ENCODE data around the gene PLEKHA3.

PLEKHA3 gene

DNA sequence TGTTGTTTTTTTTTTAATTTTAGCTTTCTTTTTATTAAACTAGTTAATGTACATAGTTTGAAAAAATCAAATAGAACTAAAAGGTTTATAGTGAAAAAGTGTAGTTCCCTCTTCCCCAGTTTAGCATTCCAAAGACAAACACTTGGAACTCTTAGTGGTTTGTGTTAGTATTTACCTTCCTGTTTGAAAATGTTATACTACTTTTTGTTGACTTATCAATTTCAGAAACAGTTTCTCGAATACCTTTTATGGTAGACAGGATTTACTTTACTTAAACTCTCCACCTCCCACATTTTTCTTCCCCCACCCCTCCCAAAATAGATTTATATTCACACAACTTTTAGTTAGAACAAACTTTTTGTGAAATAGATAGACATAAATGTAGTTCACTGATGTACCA is 26.7 kb downstream of the PLEKHA3 start:
- no peak overlapping the region for H3K27ac ChIP-seq
- TF ChIP-seq, protein P1, sequence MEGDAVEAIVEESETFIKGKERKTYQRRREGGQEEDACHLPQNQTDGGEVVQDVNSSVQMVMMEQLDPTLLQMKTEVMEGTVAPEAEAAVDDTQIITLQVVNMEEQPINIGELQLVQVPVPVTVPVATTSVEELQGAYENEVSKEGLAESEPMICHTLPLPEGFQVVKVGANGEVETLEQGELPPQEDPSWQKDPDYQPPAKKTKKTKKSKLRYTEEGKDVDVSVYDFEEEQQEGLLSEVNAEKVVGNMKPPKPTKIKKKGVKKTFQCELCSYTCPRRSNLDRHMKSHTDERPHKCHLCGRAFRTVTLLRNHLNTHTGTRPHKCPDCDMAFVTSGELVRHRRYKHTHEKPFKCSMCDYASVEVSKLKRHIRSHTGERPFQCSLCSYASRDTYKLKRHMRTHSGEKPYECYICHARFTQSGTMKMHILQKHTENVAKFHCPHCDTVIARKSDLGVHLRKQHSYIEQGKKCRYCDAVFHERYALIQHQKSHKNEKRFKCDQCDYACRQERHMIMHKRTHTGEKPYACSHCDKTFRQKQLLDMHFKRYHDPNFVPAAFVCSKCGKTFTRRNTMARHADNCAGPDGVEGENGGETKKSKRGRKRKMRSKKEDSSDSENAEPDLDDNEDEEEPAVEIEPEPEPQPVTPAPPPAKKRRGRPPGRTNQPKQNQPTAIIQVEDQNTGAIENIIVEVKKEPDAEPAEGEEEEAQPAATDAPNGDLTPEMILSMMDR (IDR thresholded peaks at IDR 0.05), result no peak

DNA sequence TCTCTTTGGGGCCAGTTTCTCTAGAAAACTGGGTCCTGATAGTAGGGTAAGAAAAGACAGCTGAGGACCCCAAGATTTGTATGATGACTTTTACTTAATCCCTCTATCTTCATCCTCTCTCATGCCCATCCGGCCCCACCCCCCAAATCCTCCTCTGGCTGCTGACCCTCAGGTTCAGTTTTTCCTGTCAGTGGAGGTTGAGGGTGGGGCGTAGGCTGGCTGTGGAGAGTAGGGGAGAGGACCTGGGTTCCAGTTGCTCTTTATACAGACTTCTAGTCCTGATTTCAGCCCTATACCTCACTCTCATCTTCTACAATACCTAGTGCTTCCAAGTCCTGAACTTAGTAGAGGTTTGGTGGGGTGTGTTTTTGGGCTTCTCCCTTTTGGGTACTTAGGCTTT is 28.4 kb downstream of the PLEKHA3 start:
- Histone ChIP-seq H3K36me3 (ENCODE audit: control insufficient read depth, insufficient read depth, low read length) (no peaks in the 10 kb centered on the region), H3K9me3 (ENCODE audit: control insufficient read depth, low read length) (no peaks in the 10 kb centered on the region), H2AFZ (no peak overlapping the region), H3K27me3 (ENCODE audit: control insufficient read depth, insufficient read depth, low read length) (no peaks in the 10 kb centered on the region), H3K79me2 (peaks cover 4% of the 10 kb centered on the region), H3K4me2 (ENCODE audit: low read length) (no peak overlapping the region), H3K27ac (no peak overlapping the region), H3K9ac (no peak overlapping the region), H3K4me3 (ENCODE audit: low read depth, low read length) (no peak overlapping the region), H3K4me1 (no peaks in the 10 kb centered on the region)
- TF ChIP-seq, protein P1 (IDR thresholded peaks at IDR 0.05), result no peak

More for the DNA sequence above, 26.7 kb downstream of the PLEKHA3 start:
- Histone ChIP-seq H2AFZ (no peak overlapping the region), H3K79me2 (peaks cover 4% of the 10 kb centered on the region), H3K4me3 (ENCODE audit: low read depth, low read length) (no peak overlapping the region), H3K4me1 (no peaks in the 10 kb centered on the region), H3K9ac (no peak overlapping the region), H3K36me3 (ENCODE audit: control insufficient read depth, insufficient read depth, low read length) (no peaks in the 10 kb centered on the region), H3K27me3 (ENCODE audit: control insufficient read depth, insufficient read depth, low read length) (no peaks in the 10 kb centered on the region), H3K9me3 (ENCODE audit: control insufficient read depth, low read length) (no peaks in the 10 kb centered on the region), H3K4me2 (ENCODE audit: low read length) (no peak overlapping the region)

DNA sequence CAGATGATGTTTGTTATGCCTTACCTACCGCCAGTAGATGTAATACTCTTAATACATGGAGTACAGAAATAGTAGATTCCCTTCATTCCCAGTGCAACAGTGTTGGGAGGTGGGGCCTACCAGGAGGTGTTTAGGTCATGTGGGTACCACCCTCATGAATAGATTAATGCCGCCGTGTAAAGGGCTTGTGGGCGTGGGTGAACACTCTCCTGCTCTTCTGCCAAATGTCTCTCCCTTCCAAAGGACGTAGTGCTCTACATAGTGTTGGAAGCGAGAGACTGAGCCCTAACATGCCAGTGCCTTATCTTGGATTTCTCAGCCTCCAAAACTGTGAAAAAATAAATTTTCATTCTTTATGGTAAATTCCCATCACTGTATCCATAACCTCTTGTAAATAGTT is 30.1 kb downstream of the PLEKHA3 start:
- Histone ChIP-seq H3K4me3 (ENCODE audit: low read depth, low read length) (no peak overlapping the region), H3K4me2 (ENCODE audit: low read length) (no peak overlapping the region), H3K4me1 (no peaks in the 10 kb centered on the region), H3K27me3 (ENCODE audit: control insufficient read depth, insufficient read depth, low read length) (no peaks in the 10 kb centered on the region), H3K9me3 (ENCODE audit: control insufficient read depth, low read length) (no peaks in the 10 kb centered on the region), H3K9ac (no peak overlapping the region), H3K79me2 (peaks cover 4% of the 10 kb centered on the region), H2AFZ (no peak overlapping the region), H3K27ac (no peak overlapping the region), H3K36me3 (ENCODE audit: control insufficient read depth, insufficient read depth, low read length) (no peaks in the 10 kb centered on the region)
- TF ChIP-seq, protein P1 (IDR thresholded peaks at IDR 0.05), result no peak

DNA sequence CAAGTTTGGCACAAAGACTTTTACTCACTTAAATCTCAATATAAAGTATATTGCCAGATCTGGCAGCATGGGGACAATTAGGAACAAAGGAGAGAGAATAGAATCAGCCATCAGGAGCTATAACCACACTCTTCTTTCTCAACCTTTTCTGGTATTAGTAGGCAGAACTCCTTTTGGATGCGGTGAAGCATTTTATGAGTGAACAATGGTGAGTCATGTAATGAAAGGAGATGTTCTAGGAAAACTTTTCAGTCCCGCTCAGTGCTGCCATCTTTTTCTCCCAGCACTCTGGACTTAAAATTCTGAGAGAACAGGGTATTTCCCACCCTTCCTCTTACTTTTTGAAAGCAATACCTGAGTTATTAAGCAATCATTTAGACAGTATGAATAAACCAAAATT is 32.2 kb downstream of the PLEKHA3 start:
- H3K4me1 ChIP-seq, result no peaks in the 10 kb centered on the region
- H3K27me3 ChIP-seq (ENCODE audit: control insufficient read depth, insufficient read depth, low read length), result no peaks in the 10 kb centered on the region
- TF ChIP-seq, protein P1 (IDR thresholded peaks at IDR 0.05), result no peak
- H2AFZ ChIP-seq, result no peak overlapping the region
- H3K9ac ChIP-seq, result no peak overlapping the region
- peaks cover 4% of the 10 kb centered on the region for H3K79me2 ChIP-seq
- H3K4me3 ChIP-seq (ENCODE audit: low read depth, low read length), result no peak overlapping the region
- no peak overlapping the region for H3K27ac ChIP-seq
- H3K9me3 ChIP-seq (ENCODE audit: control insufficient read depth, low read length), result no peaks in the 10 kb centered on the region
- H3K36me3 ChIP-seq (ENCODE audit: control insufficient read depth, insufficient read depth, low read length), result no peaks in the 10 kb centered on the region
- no peak overlapping the region for H3K4me2 ChIP-seq (ENCODE audit: low read length)

DNA sequence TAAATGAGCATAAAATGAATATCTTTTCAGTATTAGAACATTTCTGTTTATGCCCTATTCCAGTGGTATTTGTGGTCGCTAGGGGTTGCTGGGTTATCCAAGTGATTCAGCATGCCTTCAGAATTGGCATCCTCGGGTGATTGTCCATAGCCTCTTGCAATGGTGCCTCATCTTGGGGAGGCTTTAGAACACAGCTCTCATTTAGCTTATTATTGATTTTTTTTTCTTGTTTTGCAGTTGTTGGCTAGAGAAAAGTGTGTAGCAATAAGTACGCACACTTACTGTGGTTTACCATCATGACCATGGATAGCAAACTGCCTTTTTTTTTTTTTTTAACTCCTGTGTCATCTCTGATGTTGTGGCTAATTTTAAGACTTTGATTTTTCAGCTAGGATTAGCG is 33.6 kb downstream of the PLEKHA3 start:
- H3K9ac ChIP-seq, result no peak overlapping the region
- H3K36me3 ChIP-seq (ENCODE audit: control insufficient read depth, insufficient read depth, low read length), result no peaks in the 10 kb centered on the region
- peaks cover 4% of the 10 kb centered on the region for H3K79me2 ChIP-seq
- H3K4me3 ChIP-seq (ENCODE audit: low read depth, low read length), result no peak overlapping the region
- no peak overlapping the region for H3K4me2 ChIP-seq (ENCODE audit: low read length)
- no peaks in the 10 kb centered on the region for H3K4me1 ChIP-seq
- TF ChIP-seq, protein P1 (IDR thresholded peaks at IDR 0.05), result no peak
- no peaks in the 10 kb centered on the region for H3K9me3 ChIP-seq (ENCODE audit: control insufficient read depth, low read length)
- no peak overlapping the region for H2AFZ ChIP-seq
- H3K27me3 ChIP-seq (ENCODE audit: control insufficient read depth, insufficient read depth, low read length), result no peaks in the 10 kb centered on the region
- no peak overlapping the region for H3K27ac ChIP-seq
